ENCODE results near the gene PLCL2.

The PLCL2 gene

DNA sequence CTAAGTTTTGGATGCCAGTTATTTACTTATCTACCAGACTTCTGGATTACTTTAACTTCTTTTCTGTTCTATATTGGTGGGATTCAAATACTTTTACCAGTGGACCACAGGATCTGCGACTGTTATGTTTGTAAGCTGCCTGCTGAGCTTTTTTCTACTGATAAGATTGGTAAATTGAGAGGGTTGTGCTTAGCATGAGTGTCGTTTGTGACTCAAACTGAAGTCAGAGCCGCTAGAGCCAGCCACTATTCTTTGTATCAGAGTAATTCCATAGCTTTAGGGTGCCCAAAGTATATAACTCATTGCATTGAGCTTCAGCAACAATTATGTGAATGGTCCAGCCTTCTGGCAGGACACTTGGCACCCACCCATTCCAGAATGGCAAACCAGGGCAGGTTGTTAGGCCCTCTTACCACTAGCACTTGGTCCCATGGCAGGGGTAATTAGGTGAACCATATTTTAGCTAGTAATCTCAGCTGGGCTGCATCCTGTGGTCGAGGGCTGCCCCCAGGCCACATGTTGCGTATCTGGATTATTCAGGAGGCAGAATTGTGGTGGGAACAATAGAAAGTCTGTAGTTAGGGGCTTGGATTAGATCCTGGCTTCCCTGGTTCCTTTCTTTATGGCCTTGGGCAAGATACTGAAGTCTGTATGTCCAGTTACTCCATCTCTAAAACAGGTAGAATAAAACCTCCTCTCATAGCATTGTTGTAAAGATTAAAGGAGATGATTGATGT lies 6.0 kb downstream of the PLCL2 start:
- no peak for DNase-seq (ENCODE audit: low read depth in 2 of 2, low spot score in 1 of 2)

DNA sequence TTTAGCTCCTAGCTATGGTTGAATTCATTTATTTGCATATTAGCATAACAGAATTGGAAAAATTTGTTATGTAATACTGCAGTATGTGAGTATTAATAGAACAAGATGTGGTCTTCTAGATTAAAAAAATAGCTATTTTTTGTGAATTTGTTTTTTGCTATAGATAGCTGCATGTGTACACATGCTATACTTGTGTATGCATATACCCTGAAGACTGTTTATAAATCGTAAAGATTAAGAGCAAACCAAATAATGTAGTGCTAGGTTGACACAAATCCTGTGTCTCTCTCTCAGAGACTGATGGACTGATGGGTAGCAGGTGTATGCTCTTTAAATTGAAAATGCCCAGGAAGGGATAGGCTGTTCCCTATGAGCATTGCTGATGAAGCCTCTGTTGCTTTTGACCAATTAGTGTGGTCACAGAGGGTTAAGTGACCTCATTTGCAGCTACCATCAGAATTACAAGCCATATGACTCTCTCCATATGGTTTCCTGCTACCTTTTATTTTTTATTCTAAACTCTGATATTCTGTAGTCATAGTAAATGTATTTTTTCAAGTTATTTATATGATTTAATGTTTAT lies 9.0 kb downstream of the PLCL2 start:
- DNase-seq (ENCODE audit: low read depth in 2 of 2, low spot score in 1 of 2), result no peak

DNA sequence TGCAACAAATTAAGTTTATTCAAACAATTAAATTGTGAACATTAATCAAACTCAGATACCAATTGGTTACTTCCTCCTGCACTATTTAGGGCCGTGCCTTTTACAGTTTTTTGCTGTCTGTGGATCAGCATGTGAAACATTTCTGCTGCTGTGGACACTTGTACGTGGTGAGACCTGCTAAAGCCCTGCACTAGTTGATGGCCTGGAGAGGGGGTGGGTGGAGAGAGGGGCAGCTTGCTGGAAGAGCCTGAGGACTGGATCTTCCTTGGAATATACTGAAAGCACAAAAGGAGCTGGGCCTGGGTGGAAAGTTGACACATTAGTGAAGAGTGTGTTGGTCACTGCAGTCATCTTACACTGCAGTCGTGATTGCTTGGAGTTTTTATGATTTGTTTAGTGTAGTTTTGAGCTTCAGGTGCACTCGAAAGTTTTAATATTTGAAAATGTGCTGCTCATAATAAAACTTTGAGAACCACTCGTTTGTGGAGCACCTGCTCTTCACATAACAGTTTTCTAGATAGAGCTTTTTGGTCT lies 11.4 kb downstream of the PLCL2 start:
- DNase-seq (ENCODE audit: low read depth in 2 of 2, low spot score in 1 of 2), result no peak

DNA sequence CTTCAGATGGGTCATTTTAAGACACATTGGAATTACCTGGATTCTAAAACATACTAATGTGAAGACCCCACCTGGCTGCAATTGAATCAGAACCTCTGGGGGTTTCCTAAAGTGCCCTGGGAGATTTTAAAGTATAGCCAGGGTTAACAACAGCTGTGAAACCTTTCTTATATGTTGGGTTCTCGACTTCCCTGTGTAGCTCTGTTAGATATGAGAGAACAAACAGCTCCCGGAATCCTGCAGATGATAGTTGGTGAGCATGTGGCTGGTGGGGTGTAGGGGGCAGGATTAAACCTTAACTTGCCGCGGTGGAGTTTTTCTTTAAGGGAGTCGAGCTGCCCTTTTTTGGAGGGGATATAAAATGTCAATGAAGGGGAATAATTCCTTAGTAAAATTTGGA lies 12.1 kb downstream of the PLCL2 start:
- no peak for DNase-seq (ENCODE audit: low read depth in 2 of 2, low spot score in 1 of 2)

DNA sequence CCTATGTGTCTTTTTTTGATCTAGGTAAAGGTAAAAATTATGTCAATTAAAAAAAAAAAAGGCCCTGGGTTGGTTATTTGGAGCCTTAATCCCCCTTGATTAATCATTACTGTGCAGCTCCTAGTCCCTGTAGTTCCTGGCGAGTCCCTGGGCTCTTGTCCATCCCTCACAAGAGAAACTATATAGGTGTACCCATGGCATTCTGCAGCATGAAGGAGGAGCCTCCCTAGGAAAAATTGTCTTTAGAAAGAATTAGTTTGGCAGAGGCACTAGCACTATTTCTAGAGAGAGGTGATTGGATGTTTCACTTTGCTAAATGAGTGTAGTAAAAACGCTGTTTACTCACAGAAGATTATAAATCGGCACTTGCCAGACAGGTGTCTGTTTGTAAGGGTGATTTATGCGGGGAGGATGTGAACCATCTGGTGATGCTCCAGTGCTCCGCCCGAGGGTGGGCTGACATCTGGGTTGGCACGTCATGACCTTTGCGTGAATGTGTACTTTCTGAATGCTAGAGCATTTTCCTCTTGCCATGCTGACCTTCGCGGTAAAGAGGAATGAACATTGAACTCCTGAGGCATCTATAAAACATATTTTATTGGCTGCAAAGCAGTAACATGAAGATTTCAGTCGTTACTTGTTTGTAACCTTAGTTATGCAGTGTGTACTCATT lies 12.6 kb downstream of the PLCL2 start:
- DNase-seq (ENCODE audit: low read depth in 2 of 2, low spot score in 1 of 2), result no peak

DNA sequence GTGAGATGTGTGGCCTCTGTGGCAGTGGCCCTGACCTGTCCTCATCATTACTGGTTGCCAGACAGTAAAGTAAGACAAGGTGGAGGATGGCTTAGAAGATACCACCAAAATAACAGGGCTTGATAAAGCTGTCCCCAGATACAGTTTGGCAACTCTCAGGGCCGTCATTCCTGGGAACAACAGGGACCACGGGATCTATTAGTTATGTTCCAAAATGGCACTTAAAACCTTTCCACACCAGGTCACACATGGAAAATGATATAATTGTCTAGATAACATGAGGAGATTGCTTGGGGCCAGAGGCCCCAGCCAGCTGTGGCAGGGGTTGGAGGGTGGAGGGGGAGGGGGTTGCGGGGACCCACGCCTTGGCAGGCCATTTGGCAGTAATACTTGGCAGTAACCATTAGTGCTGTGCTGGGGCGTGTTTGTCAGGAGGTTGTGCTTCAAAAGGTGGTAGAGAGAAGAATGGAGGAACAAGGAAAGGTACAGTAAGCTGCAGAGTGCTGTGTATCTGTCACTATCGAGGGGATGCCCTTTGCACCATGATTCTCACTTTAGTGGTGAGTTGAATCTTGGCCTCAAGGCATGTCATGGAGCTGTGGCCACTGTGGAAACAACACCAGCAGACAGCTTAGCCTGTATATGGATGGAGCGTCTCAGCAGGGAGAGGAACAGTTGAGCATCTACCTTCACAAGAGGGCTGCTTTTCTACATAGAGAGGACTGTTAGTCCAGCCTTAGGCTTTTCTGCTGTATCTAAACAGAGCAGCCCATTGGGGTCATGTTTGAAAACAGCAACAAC lies 14.0 kb downstream of the PLCL2 start:
- no peak for DNase-seq (ENCODE audit: low read depth in 2 of 2, low spot score in 1 of 2)

DNA sequence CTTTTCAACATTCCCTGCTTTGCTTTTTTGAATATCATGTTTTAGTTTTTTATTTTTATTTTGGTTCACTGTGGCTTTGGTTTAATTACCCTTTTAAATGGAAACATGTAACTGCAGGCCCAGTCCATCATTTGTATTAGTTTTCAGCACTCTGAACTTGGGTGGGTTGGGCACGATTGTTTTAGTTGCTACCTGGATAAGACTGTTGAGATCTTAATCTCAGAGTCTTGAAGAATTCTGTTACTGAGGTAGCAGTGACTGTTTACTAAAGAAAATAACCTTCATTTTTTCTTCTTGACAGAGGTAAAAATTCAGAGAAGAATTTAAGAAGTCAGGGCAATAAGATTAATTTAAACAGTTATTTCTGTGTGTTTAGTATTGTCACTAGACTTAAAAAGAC lies 15.2 kb downstream of the PLCL2 start:
- DNase-seq (ENCODE audit: low read depth in 2 of 2, low spot score in 1 of 2), result no peak

DNA sequence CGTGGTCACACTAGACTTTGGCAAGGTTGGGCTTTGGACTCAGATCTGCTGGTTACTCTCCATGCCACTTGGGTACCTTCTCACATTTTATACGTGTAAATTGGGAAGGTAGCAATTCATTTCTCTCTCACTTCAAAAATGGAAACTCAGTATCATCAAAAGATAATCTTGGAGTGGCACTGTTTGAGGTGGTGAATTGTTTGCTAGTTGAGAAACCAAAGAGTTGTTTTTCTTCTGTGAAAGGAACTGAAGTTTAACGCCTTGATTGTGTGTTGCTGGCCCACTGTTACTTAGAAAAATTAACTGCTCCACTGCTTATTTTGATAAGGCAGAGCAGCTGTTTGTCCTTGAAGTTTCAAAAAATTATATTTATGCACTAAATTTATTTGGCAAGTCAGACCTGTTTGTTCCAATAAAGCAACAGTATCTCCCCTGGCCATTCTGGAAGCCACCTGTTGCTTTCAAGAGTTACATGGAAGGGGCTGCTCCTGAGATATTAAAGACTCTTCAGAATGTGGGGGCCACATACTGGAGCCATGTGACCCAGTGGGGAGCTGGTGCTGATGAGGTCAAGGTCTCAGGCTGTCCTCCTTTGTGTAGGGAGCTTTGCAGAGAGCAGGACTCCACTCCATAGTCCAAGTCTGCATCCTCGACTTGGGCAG lies 16.2 kb downstream of the PLCL2 start:
- no peak for DNase-seq (ENCODE audit: low read depth in 2 of 2, low spot score in 1 of 2)

DNA sequence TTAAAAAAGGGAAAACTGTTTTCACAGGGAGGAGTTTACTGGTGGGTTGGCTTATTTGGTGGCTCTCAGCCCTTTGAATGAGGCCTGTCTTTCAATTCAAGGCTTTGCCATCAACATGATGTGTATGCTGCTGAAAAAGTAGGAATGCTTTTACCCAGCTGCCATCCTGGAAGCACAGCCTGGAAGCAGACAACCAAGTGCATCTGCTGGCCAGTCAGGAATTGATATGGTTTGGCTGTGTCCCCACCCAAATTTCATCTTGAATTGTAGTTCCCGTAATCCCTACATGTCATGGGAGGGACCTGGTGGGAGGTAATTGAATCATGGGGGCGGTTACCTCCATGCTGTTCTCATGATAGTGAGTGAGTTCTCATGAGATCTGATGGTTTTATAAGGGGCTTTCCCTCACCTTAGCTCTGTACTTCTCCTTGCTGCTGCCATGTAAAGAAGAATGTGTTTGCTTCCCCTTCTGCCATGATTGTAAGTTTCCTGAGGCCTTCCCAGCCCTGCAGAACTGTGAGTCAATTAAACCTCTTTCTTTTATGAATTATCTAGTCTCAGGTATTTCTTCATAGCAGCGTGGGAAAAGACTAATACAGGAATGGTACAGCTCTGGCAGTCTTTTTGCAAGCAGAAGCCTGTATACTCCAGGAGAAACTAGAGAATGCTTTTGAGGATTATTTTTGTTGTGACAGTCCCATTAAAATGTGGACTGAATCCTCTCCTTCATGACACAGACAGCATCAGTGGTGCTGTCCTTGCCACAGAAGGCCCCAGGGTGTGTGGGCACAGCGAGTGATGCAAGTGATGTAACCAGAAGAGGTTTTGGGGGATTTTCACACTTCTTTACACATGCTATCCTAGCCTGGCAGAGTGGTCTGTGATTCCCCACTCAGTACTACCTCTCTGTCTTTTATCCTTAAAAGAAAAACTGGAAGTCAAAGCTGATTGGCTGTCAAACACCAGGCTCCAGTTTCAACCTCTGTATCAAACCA lies 20.0 kb downstream of the PLCL2 start:
- no peak for DNase-seq (ENCODE audit: low read depth in 2 of 2, low spot score in 1 of 2)

DNA sequence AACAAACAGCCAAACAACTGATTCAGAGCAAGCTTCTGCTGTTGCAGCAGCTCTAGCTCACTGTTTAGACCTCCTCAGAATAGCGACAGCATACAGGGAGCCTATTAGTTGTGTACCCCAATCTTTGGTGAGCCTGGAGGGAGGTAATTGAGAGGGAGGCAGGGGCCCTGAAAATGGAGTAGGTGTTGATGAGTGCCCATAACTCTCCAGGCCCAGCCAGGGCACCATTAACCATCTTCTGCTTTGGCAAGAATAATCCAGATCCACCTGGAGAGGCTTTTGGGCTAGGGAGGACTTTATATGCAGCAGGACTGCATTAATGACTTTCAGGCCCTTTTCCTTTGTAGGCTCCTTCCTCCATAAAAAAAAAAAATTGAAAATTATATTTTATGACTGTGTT lies 20.9 kb downstream of the PLCL2 start:
- no peak for DNase-seq (ENCODE audit: low read depth in 2 of 2, low spot score in 1 of 2)

DNA sequence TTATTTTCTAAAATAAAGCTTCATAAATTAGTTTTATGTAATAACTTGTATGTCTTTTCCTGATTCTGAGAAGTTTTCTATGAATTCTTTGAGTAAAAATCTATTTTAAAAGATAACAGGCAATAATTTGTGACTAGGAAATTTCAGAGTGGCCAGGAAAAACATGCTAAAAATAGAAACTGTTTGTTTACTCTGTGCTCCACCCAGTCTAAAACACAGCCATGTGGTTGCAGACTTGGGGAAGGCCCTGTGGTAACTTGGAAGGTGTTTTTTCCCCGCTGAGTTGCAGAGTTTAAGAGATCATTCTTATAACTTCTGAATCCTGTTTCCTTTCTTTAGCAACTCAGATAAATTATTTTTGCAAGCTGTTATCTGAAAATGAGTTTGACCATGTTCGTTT lies 21.9 kb downstream of the PLCL2 start:
- no peak for DNase-seq (ENCODE audit: low read depth in 2 of 2, low spot score in 1 of 2)

DNA sequence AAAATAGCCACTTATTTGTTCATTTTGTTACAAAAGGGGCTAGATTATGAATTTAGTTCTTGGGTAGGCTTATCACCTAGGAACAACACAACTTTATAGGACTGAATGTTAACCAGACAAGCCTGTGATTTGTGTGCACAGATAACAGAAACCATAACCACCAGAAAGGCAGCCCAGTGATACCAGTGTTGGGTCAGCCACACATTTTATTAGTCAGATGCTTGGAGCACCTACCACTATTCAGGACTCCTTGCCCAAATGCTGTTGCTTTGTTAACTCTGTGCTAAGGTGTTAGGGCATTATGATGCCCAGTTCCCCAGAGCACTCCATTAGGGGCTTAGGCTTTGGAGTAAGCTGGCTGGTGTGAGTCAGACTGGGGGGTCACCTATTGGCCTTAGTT lies 22.5 kb downstream of the PLCL2 start:
- no peak for DNase-seq (ENCODE audit: low read depth in 2 of 2, low spot score in 1 of 2)

DNA sequence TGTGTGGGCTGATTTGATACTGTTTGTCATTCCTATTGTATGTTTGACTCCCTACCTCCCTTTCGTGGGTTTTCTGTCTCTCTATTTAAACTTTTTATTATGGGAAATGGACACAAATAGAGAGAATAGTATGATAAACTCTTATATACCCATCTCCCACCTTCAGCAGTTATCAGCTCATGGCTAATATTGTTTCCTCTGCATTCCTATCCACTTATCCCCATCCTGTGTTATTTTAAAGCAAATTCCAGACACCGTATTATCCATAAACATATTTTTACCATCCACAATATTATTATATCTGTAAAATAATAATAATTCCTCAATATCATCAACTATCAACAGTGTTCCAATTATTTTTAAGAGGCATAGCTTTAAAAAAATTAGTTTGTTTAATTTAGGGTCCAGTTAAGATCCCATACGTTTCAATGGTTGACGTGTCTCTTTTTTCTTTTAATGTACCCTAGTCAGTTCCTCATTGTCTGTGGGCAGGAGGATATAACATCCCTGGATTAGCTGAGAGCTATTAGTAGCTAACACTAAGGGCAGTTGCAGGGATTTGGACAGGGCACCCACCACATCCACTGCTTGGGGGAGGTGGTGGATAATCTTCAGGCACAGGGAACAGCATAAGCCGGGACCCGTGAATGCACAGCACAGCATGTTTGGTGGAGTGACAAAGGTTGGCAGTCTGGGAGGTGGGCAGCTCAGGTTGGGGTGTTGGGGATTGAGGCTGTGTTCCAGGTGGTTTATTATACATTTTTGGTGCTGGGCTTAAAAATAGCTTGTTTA lies 23.5 kb downstream of the PLCL2 start:
- no peak for DNase-seq (ENCODE audit: low read depth in 2 of 2, low spot score in 1 of 2)

DNA sequence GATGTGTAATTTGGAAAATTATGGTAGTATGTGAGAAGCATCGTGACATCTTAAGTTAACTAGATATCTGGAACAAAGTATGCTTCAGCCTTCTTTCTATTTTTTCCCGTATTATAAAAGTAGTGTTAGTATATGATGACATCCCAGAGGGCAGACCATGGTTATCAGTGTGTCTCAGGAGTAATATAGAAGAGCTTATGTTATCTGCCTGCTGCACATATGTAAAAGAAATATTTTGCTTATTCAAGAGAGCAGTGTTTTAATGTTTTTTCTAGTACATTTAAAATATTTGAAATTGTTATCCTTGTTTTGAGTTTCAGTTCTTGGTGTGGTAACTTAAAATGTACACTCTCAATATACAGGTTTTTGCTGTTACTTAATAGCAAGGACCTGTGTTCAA lies 24.1 kb downstream of the PLCL2 start:
- no peak for DNase-seq (ENCODE audit: low read depth in 2 of 2, low spot score in 1 of 2)

DNA sequence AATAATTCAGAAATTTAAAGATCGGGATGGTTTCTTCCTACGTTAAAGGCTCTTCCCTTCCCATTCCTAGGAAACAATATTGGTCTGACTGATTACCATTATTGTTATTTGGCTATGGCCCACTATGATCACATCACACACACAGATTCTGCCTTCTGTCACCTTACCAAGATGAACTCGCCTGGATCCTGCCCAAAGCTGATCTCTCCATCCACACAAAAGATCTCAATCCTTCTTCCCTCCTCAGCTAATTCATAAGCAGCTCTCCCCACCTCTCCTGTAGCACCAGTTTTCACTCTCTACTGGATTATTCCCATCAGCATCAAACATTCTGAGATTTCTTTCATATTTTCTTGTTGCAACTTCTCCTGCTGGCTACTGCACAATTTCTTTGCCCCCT lies 25.0 kb downstream of the PLCL2 start:
- no peak for DNase-seq (ENCODE audit: low read depth in 2 of 2, low spot score in 1 of 2)

DNA sequence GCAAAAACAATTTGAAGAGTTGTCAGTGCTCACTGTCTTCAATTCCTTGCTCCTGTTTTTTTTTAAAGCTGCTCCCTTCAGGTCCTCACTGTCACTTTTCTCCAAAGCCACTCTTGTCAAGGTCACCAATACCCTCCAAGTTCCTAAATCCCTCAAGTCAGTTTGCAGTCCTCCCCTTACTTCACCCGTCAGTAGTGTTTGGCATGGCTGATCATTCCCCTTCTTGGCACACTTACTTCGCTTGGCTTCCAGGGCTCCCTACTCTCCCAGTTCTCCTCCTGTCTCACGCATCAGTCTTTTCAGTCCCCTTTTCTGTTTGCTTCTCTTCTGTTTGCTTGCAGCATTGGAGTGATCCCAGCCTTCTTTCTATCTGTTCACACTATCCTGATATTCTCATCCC lies 25.5 kb downstream of the PLCL2 start:
- no peak for DNase-seq (ENCODE audit: low read depth in 2 of 2, low spot score in 1 of 2)

DNA sequence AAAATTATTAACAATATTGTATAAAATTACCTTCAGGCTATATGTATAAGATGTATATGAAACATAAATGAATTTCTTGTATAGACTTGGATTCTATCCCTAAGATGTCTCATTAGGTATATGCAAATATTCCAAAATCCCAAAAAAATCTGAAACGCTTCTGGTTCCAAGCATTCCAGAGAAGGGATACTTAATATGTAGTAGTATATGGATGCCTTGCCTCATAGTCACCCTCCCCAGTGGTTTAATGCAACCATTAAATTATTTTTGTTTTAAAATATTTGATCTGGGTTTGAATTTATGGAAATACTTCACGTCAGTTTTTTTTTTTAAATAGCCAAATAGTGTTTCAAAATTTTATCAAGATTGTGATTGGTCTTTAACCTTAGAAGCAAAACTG lies 27.2 kb downstream of the PLCL2 start:
- no peak for DNase-seq (ENCODE audit: low read depth in 2 of 2, low spot score in 1 of 2)

DNA sequence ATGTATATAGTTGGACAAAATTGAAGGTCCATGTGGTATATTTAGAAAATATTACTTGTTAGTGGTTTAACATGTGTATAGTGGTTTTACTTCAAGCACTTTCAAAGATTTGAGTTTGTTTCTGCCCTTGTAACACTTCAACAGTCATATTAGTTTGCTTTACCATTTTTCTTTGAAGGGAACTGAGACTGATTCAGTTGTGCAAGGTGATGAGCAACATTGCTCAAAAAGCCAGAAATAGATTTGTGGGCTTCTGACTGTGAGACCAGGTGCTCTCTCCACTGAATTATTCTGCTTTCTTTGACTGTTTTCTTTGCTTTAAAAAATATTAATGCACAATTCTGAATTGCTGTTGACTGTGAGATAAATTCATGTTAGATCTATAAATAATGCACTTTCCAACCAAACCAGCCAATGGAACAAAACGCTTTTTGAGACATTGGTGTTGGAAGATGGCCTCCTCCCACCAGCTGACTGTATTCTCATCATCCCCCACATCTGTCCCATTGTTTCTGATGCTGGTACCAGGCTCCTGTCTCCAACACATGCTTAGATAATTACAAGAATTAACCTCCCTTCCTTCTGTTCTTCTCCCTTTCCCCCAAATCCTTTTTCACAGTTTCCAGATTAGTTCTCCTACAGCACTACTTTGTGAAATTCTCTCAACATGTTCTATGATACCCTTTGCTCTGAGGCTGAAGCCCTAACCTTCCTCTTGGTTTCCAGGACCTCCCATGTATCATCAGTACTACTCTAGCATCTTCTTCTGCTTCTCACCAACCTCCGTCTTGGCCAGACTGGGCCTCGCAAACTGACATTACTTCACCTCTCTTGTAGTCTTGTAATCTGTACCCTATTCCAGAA lies 27.9 kb downstream of the PLCL2 start:
- no peak for DNase-seq (ENCODE audit: low read depth in 2 of 2, low spot score in 1 of 2)

Data from stimulated activated CD8-positive, alpha-beta memory T cell treated with anti-CD3 and anti-CD28 coated beads, Interleukin-4, amount 100 ng/mL, for 1 hour (primary cell).